Epidermal melanocyte (primary cell): ENCODE measurements around the gene COL20A1.

Source experiments
- DNase-seq: peaks from one replicate; pipeline ENCODE4 v3.0.0; 2011; ENCODE audit warnings: low spot score; ENCODE audit not compliant: insufficient read length

Gene COL20A1

DNA sequence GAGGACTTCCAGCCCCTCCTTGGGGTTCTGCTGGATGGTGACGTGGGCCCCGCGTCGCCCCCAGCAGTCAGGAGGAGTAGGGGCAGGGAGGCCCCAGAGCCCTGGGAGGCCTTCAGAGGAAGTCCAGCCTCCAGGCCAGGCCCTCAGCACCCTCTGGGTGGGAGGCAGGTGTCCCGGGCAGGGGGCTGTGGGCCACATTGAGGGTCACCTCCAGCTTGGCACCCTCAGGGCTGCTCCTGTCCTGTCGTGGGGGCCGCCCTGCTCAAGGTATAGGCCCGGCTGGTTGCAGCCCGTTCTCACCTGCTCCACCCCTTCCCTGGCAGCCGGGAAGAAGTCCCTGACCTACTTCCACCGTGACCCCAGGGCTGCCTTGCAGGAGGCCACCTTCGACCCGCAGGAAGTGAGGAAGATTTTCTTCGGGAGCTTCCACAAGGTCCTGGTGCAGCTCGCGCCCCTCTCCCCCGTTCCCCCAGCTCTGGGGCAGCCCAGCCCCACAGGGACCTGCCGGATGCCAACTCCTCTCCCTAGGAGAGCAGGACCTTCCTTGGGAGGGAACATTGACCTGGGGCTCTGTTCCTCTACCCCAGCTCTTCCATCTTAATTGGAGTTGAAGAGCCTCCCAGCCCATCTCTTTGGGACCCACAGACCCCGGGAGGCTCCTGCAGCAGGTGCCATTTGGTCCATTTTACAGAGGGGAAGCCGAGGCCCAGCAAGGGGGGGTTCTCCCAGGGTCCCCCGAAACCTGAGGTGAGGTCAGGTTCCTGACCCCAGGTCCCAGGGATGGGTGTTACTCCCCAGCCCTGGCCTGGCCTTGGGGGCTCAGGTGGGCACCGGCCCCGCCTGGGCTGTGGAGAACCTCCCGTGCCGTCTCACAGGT, 26.4 kb downstream of the COL20A1 start:
- DNase-seq: no peak

- no peak for DNase-seq
Observed at GRCh38 chr20:63320041-63320511, 27.1 kb downstream of the COL20A1 start.

DNA sequence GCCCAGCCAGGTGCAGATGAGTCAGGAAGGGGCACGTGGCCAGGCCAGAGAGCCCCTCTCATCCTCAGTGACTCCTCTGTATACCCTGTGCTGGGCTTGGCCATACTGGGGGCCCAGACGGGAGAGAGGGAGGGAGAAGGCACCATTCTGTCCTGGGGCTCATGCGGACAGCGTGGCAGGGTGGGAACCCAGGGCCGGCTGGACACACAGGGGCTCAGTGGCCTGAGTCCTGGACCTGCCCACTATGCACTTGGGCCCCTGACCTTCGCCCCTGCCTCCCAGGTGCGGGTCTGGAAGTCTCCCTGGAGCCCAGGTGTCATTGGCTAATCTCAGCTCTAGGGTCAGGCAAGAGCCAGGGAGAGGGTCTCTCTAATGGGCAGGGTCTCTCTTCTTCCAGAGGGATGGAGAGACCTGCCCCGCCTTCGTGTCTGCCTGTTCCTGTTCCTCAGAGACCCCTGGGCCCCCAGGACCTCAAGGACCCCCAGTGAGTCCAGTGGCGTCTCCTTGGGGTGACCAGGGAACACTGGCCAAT, 27.7 kb downstream of the COL20A1 start:
- no peak for DNase-seq

DNA sequence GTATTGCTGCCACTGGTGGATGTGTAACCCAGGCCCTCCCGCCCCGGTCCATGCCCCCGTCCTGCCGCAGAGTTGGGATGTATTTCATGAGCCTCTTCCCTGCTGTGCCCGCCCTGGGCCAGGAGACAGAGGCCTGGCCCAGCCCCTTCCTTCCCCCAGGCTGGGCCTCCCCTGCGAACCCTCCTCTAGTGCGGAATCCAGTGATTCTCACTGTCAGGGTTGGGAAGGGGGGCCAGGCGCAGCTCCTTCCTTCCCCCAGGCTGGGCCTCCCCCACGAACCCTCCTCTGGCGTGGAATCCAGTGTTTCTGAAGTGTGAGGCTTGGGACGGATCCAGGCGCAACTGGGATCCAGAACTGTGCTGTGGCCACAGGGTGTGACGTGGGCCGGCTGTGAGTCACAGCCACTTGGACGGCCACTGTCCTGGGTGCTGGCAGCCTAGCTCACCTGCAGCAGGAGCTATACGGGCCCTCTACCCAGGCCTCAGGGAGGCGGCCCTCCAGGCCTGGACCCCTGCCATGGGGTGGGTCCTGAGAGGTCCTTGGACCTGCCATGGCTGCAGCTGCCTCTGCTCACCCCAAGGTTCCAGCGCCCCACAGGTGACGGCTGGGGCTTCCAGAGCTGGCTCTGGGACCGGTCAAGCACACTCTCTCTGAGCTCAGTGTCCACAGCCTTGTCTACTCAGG, 28.3 kb downstream of the COL20A1 start:
- no peak for DNase-seq

GRCh38 chr20:63322146-63322932, 29.4 kb downstream of the COL20A1 start:
- no peak for DNase-seq

DNA sequence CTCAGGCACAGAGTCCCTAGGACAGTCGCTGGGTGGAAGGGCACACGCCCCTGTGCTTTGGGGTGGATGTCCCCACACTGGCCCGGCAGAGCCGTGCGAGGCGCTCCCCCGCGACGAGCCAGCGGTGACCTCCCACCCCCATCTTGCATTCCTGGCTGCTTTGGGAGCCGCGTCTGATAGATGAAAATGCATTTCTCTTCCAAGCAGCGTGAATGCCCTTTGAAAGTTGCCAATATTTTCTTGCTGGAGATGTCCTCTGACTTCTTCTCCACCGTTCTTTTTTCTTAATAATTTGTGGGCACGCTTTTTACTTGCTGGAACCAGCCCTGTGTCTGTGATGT, 29.9 kb downstream of the COL20A1 start:
- no peak for DNase-seq

GRCh38 chr20:63323357-63323981, 30.5 kb downstream of the COL20A1 start:
- no peak for DNase-seq

- DNase-seq: no peak
Observed at GRCh38 chr20:63325021-63325471, 32.1 kb downstream of the COL20A1 start.

DNA sequence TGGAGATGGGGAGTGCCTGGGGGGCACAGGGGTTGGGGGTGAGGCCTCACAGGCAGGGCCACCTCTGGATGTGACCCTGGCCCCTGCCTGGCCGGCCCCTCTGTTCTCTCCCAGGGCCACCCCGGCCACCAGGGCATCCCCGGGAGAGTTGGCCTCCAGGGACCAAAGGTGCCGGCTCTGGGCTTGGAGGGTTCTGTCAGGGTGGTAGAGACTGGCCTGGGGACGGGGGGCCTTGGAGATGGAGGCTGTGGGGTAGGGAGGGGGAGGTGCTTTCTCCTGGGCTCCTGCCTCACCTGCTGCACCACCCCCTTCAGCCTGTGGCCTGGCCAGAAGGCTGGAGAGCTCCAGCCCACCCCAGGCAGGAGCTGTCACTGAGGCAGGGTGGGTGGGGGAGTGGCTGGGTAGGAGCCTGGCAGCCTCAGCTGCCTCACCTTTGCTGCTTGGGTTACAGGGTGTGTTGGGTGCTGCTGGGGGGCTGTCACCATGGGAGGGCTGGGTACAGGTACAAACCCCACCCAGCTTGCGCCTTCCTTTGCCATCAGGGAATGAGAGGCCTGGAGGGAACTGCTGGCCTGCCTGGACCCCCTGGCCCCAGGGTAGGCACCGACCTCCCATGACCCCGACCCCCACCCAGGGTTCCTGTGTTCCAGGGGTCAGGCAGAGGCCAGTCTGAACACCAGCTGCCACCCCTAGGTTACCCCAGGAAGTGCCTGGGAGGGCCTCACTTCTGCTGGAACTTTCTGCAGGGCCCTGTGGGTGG, 32.7 kb downstream of the COL20A1 start:
- no peak for DNase-seq

GRCh38 chr20:63326314-63327230, 33.6 kb downstream of the COL20A1 start:
- no peak for DNase-seq

DNA sequence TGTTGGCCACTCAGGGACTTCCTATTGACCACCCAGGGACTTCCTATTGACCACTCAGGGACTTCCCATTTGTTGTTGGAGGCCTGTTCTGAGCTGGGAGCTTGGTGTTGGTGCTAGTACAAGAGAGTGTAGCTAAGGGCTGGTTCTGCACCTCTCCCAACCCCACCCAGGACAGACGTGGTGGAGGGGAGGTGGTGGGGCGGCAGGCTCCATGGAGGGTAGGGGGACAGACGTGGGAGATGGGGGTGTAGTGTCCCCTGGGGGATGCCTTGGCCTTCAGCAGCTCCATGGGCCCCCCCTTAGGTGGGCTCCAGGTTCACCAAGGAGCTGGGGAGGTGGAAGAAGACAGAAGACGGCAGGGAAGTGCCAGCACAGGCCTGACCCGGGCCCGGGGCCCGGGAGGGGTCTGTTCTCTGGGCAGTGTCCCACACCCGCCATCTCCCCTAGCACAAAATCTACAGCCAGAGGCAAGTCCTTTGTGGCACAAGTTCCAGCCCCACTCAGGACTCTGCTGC, 34.3 kb downstream of the COL20A1 start:
- no peak for DNase-seq

GRCh38 chr20:63328026-63328700, 35.2 kb downstream of the COL20A1 start:
- no peak for DNase-seq

DNA sequence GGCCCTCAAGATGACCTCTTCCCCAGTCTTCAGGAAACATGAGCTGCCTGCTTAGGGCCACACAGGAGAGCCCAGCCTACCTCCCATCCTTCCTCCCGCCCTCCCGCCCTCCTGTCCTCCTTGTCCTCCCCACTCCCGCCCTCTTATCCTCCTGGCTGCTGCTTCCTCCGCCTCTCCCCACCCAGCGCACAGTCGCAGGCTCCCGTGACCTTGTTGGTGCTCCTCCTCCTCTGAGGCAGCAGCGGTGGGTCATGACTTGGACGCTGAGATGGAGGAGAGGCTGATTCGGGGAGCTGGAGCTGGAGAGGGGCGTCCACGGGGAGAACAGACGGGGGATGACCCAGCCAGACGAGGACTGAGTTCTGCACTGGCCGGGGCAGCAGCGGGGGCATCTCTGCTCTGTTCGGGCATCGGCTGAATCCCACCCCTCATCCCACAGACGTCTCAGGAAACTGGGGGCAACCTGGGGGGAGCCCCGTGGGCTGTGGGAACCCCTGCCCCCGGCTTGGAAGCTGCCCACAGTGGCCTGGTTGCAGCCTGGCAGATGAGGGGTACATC, 35.8 kb downstream of the COL20A1 start:
- DNase-seq: no peak

DNA sequence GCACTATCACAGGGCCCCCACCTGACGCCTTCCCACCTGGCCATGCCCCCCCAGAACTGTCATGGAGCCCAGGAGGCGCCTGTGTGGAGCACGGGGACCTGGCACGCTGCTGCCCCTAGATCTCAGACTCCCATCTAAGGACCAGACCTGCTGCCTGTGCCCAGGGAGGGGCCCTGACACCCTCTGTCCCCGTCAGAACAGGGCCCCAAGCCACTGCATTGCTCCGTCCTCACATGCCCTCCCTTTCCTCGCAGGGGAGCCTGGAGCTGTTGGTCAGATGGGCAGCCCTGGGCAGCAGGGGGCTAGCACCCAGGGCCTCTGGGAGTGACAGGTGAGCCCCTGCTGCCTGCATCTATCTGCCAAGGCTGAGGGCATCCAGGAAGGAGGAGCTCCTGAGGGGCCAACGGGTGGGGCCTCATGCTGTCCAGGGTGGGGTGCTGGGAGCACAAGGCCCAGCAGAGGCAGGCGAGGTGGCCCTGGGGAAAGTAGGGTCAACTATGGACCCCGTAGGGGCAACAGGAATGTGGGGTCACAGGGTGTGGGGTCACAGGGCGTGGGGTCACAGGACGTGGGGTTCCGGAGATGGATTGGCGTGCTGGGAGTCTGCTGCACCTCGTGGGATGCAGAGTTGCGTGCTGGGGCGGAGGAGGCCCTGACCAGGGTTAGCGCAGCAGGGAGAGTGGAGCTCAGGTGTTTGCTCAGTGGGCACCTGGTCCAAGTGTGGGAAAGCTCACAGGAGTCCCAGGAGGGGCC, 36.5 kb downstream of the COL20A1 start:
- DNase-seq: no peak

GRCh38 chr20:63330084-63330760, 37.2 kb downstream of the COL20A1 start:
- DNase-seq: no peak

DNA sequence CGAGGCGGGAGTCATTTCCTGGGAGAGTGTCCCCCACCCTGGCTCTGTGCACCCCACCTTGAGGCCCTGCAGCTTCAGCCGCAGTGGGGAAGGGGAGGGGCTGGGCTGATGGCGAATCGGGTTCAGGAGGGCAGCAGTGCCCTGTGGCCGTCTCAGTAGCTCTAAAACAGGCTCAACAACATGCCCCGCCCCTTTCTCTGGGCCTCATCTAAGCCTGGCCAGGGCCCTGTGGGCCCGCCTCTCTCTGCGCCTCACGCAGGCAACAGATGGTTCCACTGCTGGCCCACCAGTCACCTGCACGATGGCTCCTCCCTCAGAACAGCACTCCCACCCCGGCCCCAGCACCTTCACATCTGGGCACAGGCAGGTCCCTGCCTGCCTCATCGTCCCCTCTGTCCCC, 38.0 kb downstream of the COL20A1 start:
- no peak for DNase-seq
